Fibroblast of the aortic adventitia (primary cell): ENCODE data around the gene ELFN2. TPM values are rescaled to one million over a fixed set of nuclear protein-coding genes. Genes with fewer than 3 reads are reported as not detected.

ENCODE experiments used
- DNase-seq: peaks from one replicate; pipeline ENCODE4 v3.0.0-alpha.2; 2010; ENCODE audit warnings: low read depth
- H3K4me3 ChIP-seq: 2 replicates; pipeline ENCODE4 v1.5.1; 2011; ENCODE audit warnings: low read depth, mild to moderate bottlenecking, control low read depth, low read length, moderate library complexity
- total RNA-seq: library from RNA; depleted of rRNA; stranded (reverse); fragments of >200 nt; gene quantifications from 2 replicates; pipeline ENCODE4 v1.2.3, GENCODE V29; 2012; ENCODE audit warnings: low replicate concordance
- TF ChIP-seq, protein P1 (sequence below): IDR thresholded peaks from 2 replicates; pipeline ENCODE4 v1.5.1; 2011; ENCODE audit warnings: mild to moderate bottlenecking, low read length, control low read depth, inconsistent platforms; ENCODE audit not compliant: insufficient read depth

ELFN2 gene
- total RNA-seq, 1 donor, result 0.18 TPM

DNA sequence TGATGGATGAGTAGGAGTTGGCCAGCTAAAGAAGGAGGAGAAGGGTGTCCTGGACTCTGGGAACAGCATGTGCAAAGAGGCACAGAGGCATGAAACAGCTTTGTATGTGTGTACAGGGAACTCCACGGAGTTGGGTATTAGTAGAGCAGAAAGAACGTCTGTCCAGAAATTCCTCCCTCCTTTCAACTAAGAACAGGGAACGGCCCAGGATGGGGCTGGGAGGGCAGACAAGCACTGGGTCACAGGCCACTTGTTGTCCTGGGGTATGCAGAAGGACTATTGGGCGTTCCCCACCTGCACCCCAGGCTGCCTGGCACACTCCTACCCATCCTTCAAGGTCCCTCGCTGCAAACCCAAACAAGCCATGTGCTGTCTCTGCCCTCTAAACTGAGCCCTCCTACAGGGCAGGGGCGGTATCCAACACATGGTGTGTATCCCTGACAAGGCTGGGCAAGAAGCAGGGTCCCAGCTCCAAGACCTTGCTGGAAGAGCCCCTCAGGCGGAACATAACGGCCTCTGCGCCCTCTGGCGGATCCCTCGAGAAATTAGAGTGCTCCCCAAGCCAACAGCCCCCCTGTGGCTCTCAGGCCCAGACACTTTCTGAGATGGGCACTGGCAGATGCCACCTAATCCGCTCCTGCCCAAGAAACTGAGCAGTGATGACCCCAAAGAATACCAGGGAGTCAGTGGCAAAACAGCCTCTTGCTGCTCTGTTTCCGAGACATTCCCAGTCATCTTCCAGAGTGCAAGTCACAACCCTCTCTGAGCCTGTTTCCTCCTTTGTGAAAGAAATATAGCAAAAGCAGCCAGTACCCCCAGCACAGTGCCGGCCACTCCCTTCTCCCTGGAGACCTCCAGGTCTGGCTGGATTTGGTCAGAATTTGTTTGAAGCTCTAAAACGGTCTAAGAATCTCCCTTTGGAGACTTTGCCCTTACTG, 1.6 kb upstream of the ELFN2 start:
- DNase-seq, result peak; percentile 57
- no peak overlapping the region for H3K4me3 ChIP-seq
- TF ChIP-seq, protein P1, sequence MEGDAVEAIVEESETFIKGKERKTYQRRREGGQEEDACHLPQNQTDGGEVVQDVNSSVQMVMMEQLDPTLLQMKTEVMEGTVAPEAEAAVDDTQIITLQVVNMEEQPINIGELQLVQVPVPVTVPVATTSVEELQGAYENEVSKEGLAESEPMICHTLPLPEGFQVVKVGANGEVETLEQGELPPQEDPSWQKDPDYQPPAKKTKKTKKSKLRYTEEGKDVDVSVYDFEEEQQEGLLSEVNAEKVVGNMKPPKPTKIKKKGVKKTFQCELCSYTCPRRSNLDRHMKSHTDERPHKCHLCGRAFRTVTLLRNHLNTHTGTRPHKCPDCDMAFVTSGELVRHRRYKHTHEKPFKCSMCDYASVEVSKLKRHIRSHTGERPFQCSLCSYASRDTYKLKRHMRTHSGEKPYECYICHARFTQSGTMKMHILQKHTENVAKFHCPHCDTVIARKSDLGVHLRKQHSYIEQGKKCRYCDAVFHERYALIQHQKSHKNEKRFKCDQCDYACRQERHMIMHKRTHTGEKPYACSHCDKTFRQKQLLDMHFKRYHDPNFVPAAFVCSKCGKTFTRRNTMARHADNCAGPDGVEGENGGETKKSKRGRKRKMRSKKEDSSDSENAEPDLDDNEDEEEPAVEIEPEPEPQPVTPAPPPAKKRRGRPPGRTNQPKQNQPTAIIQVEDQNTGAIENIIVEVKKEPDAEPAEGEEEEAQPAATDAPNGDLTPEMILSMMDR, result peak; percentile 79

DNA sequence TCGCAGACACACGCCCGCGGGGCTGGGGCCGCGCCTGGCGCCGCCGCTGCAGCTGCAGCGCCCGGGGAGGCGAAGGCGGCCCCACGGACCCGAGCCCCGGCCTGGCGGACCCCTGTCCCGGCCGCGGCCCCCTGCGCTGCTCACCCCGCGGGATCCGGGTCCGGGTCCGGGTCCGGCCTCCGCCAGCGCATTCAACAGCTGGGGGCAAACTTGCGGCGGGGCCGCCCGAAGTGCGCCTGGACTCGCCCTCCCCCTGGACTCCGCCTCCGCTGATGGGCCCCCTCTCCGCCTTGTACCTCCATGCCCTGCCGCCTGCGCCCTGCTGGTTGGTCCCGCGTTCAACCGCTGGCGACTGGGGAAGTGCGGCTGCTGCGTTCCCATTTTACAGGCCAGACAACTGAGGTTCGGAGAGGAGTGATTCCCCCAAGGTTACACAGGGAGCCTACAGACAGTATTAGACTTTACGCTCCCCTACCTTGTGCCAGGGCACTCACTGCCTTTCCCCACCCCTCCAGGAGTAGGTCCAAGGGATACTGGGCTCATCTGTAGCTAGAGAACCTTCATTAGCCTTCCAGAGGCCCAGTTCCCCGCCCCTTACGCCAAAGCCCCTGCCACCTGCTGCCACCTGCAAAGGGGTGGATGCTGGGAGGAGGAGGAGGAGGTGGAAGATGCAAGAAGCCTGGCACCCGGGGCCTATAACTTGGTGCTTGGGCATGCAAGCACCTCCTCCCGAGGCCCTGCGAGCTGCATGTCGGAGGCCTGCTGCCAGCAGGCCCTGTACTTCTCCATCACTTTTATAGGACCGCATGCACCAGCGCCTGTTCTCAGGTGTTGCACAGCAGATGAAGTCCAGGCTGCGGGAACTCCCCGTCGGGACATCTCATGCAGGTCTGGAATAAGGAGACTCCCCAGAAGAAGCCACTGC, 694 bp upstream of the ELFN2 start:
- no peak for DNase-seq
- peak overlapping the region; percentile 64 for H3K4me3 ChIP-seq
- TF ChIP-seq, protein P1, result no peak

DNA sequence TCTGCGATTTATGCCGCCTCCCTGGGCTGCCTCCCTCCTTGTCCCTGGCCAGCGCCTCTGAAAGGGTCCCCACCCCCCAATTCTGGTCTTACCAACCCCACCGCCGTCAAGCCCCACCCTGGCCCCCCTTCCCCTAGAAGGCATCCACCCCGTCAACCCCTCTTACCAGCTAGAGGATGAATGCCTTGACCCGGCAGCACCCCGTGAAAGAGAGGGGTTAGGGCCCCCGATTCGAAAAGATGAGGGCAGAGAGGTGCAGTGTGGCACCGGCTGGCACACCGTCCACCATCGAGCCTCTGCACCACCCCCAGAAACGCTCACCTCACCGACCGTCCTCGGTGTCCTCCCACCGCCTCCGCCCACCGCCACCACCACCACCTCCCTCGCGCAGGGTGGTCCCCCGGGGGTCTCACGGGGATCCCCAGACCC, 559 bp downstream of the ELFN2 start:
- DNase-seq, result no peak
- peak overlapping the region; percentile 64 for H3K4me3 ChIP-seq
- TF ChIP-seq, protein P1, result no peak

DNA sequence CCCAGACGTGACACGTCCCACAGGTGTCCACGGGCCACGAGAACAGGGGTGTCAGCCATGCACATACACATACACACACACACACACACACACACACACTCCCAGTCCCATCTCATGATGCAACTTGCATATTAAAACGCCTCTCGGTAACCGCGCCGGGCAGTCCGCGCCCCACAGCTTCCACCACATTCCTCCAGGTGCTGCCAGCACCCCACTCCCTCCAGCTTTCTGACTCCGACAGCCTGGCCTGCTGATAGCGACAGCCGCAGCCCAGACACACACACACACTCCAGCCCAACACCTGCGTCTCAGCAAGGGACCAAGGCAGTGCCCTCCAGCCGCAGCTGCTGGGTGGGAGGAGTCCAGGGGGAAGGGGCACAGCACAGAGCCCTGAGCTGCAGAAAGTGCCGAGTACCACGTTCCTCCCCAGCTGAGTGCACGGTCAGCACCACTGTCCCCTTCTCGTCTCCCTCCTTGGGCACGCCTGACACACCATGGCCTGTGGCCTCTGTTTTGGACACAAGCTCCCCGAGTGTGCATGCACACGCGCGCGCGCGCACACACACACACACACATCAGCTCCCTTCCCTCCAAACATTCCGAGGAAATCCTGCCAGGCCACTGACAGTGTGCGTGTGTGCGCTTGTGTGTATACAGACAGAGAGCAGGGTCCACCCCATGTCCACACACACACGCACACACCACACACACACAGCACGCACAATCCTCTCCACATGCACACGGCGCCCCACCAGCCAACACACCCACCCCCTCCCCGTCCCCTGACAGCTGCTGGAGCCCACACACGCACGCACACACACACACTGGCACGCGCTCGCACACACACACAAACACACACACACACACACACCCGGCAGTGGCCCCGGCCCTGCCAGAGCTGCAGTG, 1.2 kb downstream of the ELFN2 start:
- peak overlapping the region; percentile 64 for H3K4me3 ChIP-seq
- peak; percentile 40 for DNase-seq
- TF ChIP-seq, protein P1, result no peak

DNA sequence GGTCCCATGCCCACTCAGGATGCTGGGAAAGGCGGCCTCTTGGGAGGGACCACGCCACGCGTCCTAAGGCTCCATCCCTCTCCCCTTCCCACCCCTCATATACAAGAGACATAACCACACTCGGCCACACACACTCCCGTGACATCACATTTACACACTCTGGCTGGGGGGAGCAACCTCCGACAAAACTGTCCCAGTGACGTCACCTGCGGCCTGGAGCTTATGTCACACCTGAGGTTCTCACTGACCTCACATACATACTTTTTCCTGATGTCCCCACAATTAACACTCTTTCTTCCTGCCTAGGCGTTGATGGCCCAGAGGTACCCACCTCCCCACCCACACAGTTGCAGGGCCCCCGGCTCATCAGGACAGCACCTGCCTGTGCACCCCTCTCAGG, 1.9 kb downstream of the ELFN2 start:
- TF ChIP-seq, protein P1, result no peak
- no peak for DNase-seq
- H3K4me3 ChIP-seq, result no peak overlapping the region

DNA sequence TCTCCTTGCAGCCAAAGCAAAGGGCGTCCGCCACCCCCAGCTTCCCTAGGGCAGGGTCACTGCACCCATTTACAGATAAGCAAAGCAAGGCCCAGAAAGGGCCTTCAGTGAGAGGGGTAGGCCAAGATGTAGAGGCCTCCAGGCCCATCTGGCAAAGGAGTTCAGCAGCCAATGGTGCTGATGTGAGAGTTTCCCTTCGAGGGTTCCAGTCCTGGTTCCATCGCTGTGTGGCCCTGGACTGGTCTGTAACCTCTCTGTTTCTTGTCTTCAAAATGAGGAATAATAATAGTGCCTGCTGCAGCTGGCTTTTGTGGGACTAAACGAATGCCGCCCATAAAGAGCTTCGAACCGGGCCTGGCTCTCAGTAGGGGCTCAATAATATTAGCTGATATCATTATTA, 4.0 kb downstream of the ELFN2 start:
- no peak overlapping the region for H3K4me3 ChIP-seq
- TF ChIP-seq, protein P1, result no peak
- DNase-seq, result no peak
